AG20443 (cell line): ENCODE results near the gene VPS11.
"Not testable (repeated sequence)": the region's sequence is repeated elsewhere in the genome, so short reads cannot be mapped to it uniquely, and the experiment has no call there.

Source experiments
- DNase-seq: peaks from one replicate; pipeline ENCODE4 v3.0.0; 2012; ENCODE audit warnings: low spot score, mixed read lengths

Gene VPS11

DNA sequence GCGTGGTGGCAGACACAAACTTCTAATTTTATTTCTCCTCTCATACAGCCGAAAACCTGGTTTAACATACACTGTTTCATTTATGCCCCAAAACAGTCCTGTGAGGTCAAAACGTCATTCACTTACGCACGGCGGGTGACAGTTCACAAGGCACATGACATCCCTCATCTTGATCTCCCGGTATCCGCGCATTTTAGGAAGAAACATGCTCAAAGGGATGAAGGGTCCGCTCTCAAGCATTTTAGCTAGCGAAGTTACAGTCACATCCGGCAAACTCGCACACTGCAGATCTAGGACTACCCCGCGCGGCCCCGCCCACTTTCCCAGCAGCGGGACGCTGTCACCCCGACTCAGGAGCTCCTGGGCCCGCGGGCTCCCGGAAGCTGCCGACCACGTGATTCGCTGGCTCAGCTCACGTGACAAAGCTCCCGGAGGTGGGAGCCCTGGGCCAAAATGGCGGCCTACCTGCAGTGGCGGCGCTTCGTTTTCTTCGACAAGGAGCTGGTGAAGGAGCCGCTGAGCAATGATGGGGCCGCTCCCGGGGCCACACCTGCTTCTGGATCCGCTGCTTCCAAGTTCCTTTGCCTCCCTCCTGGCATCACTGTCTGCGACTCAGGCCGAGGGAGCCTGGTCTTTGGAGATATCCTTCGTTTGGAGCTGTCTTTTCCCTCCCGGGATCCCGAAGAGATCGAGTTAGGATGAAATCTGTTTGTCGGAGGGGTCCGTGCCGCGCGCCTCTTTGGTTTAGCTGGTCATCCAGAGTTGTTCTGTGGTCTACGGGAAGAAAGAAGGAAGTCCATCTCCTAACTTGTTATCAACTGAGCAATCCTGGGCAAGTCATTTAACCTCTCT lies at the start of gene VPS11:
Gene VPS11 (plus strand): TSS at position 448 of the 852 bp plus-strand sequence. CDS start 6 bp downstream, at position 454.
- peak; percentile 98 for DNase-seq

DNA sequence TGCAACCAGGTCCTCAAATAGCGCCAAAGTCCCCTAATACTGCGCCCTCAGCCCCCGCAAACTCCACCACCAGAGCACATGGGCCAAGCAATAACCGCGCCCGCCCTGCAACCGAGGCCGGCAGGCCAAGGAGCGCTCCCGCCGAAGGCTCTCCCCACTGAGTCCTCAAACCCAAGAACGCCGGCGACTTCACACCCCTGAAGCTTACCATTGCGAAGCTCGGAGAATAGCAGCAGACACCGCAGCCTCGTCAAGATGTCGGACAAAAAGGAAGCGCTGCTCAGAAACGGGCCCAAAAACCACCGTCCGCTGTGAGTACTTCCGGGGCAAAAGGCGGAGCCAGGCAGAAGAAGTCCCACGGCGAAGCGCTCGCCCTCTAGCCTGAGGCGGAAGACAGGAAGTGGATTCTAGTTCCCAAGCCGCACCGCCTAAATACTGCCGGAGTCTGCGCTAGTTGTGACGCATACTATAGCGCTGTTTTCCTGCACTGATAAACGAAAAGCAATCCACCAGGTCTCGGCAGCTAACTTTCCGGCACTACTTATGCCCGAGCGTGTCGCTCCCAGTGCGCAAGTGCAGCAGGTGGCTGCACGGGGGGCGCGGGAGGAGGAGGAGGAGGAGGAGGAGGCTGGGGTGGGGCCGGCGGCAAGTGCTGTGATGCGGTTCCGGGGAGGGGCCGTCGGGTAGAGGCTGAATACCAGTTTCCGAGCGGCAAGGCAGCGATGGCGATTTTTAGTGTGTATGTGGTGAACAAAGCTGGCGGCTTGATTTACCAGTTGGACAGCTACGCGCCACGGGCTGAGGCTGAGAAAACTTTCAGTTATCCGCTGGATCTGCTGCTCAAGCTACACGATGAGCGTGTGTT lies 49.3 kb upstream of the VPS11 start, which contains the start of the genes RPS25 and TRAPPC4:
Gene RPS25 (minus strand): TSS at position 270 of the 865 bp plus-strand sequence. CDS start 59 bp downstream, at position 211.
Gene TRAPPC4 (plus strand): TSS at position 693 of the 865 bp plus-strand sequence. CDS start 30 bp downstream, at position 723.
- DNase-seq, result peak; percentile 96

DNA sequence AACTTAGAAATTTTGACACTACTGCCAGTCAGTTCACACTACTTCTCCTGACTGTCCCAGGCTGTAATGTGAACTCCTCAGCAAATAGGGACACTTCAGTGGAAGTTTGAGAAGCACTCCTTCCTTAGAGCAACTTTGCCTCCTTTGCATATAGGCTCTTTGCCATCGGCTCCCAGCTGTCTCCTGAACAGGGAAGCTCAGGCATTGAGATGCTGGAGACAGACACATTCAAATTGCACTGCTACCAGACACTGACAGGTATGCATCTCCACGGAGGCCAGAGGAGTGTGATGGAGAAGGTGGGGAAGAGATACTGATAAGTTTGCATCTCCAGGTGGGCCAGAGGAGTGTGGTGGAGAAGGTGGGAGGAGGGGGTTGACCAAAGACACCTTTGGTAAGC lies 47.6 kb upstream of the VPS11 start:
- no peak for DNase-seq

DNA sequence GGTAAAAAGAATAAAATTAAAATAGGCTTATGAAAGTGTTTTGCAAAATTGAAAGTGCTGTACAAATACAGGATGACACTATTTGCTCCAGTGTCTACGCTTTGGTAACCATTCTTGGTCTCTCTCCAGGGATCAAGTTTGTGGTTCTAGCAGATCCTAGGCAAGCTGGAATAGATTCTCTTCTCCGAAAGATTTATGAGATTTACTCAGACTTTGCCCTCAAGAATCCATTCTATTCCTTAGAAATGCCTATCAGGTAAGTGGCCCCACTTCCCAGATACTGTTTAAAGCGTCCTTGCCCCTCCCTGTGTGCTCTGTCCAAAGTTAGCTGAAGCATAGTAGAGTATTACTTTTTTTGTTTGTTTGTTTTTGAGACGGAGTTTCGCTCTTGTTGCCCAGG lies 46.0 kb upstream of the VPS11 start:
- no peak for DNase-seq

DNA sequence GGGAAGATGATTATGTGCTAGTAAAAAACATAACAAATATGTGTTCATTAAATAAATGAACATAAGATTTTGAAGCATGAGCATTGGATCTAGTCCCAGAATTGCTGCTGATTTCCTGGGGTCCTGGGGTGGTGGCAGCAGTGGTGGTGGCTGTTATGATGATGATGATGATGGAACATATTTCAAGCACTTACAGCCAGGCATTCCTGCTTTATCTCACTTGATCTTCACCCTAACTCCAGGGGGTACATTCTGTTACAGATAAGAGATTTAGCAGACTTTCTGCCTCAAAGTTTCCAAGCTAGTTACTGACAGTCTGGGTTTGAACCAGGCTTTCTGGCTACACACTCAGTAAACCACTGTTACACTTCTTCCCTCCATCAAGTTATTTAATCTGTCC lies 43.9 kb upstream of the VPS11 start:
- DNase-seq, result no peak

DNA sequence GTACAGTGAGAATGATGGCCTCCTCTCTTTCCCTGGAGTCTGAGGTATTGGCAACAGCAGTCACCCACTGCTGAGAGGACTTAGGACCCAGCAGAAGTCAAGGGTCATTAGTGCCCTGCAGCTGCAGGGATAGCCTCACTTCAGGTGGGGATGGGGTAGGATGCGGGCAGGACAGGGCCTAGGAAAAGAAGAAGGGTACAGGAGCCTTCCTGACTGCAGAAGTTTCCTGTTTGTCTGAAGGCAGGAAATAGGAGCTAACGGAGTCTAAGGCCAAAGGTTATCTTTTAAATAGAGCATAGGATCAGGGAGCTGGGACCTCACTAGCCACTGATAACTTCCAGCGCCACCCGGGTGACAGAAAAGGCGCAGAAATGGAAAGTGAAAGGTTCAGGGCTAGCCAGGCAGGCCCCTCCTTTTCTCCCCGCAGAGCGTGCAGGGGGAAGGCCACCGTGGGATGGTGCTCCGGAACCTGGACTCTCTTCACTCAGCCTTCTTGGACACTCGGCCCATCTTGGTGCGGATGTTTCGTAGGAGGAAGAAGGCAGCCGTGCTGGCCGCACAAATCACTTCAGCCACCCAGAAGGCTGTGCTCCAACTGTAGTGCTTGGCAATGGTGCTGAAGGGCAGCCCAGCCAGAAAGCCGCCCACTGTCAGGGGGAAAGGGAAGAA lies 43.1 kb upstream of the VPS11 start:
- DNase-seq, result no peak

DNA sequence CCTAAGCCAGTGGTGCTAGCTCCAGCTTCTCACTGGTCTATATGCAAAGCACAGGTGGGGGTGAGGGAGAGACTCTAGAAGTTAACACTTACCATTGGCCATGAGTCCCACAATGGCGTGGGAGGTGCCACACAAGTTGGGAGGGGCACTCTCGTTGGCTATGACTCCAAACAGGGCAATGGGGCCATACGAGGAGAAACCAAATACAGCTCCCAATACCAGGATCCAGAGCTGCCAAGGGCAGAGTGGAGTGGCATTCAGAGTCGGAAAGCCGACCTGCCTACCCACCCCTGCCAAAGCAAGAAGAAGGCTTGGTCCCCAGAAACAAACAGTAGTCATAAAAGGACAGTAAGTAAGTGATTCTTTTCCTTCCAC lies 42.5 kb upstream of the VPS11 start:
- DNase-seq, result no peak

DNA sequence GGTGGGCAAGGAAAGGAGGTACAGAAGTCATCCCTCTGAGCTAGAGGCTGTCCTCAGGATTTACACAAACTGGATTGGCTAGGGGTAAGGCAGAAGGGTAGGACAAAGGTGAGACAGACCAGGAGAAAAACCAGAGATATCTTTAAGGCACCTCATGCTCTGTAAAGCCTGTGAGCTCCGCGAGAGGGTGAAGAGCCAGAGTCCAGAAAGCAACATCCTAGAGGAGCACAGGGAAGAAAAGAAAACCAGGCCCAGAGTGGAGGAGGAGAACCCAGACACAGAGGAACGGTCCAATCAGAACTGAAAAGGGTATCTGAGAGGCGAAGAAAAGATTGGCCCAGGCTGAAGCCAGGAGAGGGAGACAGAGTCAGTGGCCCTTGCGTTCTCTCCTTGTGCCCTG lies 42.1 kb upstream of the VPS11 start:
- DNase-seq, result no peak

DNA sequence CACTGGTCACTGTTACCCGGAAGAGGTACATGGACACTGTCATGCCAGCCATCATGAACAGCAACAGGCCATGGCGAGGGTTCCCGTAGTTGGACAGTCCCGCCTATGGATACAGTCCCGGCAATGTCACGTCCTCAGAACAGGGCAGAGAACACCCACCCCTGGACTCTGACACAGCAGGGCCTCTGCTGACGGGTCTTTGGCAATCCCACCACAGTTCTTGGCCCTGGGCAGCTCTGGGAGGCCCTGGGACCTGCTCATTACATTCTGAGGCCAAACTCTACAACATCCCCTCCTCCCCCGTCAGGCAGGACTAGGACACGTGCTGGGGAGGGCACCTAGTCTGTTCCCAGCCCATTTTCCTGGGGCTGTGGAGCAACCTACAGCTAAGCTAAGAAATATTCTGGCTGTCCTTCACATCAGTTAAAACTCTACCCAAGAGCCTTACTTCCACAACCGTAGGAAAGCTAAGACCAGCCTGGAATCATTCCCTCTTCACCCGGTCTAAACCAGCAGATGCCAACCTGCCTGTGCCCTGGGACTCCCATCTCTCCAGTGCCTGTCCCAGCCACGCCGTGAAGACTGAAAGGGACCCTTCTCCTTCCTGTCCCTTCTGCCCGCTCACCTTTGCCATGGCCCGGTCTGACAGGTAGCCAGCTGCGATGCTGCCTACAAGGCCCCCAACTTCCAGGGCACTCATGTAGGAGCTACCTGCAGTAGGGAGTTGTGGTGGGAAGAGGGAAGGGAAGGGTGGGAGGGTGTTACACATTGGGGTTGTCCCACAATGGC lies 41.4 kb upstream of the VPS11 start:
- no peak for DNase-seq

DNA sequence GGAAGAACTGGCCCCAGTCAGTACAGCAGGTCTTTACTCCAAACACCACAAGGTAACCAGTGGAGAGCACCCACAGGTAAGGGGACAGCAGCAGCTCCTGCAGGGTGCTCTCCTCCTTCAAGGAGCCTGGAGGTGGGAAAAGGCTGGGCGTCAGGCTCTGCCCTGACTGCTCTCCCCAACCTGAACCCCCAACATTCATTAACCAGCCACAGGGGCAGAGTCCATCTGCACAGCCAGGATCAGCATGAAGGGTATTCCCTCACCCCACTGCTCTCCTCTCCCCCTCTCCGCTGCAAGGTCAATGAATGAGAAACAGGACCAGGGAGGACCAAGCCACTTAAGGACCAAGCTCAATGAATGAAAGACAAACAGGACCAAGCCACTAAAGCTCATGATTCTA lies 40.6 kb upstream of the VPS11 start:
- no peak for DNase-seq

DNA sequence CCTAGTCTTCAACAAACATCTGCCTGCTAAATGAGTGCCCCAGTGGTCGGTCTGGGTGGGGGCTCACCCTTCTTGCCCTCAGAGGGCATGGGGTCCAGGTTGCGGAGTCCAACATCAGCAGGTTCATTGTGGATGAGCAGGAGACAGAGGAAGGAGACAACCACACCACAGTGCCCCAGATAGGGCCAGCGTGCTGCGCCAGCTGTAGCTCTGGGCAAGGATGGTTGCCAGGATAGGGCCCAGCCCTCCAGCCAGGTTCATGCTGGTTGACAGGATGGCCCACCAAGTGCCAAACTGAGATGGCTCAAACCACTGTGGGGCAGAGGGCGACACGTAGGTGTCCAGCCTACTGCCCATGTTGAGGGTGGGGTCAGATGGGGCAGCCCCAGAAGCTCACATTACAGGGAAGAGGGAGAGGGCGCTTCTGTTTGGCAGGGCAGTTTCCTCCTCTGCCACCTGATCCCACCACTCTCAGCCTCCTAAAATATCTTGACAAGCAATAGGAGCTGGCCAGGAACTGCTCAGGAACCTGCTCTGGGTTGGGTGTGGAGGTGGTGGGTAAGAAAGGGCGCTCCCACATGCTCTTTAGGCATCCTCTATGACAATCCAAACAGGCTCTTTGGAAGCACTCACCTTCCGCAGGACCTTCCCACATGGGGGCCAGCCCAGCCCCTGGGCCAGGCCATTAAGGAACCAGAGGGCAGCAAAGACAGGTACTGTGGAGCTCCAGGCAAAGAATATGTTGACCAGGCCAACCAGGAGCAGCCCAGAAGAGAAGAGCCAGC lies 39.9 kb upstream of the VPS11 start:
- DNase-seq, result no peak

DNA sequence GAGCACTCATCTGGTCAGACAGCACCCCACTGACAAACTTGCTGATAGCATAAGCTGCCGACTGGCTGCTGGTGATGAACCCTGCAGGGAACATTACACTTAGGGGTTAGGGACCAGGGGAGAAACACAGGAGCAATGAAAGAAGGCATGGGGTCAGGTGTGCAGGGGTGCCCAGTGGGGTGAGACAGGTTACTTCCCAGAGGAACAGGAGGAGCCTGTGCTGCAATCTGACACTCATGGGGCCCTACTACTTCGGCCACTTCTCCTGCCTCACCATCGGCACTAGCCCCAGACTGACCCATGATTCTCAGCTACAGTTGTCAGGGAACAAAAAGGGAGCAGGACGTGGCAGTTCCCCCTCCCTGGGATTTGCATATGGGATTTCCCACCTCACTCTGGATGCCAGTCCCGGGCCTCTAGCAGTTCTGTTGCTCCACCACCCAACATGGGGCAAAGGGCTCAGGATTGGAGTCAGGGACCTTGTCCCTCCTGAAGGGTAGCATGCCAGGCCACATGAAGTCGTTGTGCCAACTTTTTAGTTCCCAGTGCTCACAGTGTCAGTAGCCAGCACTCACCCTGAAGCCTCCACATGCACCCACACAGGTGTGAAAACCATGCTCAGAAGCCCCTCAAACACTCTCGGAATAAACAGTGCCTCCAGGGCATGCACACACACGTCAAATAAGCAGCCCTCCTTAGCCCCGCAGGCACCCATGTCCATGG lies 39.1 kb upstream of the VPS11 start:
- no peak for DNase-seq

DNA sequence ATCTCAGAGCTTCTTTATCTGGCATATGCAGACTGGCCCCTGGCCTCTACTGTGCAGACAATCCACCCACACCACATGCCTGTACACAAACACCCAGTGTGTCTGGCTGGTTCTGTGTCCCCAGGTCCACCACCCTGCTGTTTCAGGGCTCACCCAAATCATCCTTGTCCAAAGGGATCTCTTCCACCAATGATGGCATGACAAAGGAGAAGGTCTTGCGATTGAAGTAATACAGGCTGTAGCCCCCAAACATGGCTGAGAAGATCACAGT lies 38.6 kb upstream of the VPS11 start:
- DNase-seq, result no peak

DNA sequence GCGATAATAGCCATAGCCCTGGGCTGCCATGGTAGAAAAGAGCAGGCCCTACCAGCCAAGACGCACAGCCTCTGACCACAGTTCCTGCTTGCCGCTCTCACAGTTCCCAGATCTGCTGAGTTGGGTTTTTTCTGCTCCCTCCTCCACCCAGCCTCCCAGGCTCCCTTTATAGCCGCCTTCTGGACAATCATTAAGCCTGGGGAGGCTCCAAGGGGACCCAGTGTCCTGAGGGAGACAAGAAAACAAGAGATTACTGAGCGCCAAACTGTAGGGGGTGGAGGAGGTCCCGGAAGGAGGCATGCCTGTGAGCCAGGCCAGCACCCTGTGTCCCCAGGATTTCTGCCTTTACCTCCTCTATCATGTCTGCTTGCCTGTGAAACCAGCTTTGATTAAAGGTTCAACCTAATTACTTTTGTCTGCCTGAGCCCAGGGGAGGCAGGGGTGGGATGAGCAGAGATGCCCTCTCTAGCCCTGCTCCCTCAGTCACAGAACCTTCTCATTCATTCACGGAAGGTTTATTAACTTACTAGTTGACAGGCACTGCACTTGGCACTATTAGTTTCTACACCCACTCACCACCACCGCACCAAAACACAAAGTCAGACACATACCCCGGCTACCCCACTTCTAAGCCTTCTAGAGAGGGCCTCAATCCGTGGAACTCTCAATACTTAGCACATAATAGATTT lies 38.1 kb upstream of the VPS11 start:
- DNase-seq, result no peak

DNA sequence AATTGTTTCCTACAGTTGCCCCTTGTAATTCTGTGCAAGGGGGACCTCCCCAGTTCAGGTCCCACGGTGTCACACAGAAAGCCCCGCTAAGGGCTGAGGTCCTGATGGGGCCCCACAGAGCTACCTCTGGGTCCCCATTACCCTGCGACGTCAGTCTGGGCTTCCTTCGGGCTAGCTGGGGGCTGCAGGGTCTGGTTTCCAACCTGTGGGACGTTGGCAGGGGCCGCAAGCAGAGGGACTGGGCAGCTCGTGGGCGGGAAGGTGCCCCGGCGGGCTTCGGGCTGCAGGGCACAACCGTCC lies 37.6 kb upstream of the VPS11 start:
- no peak for DNase-seq

DNA sequence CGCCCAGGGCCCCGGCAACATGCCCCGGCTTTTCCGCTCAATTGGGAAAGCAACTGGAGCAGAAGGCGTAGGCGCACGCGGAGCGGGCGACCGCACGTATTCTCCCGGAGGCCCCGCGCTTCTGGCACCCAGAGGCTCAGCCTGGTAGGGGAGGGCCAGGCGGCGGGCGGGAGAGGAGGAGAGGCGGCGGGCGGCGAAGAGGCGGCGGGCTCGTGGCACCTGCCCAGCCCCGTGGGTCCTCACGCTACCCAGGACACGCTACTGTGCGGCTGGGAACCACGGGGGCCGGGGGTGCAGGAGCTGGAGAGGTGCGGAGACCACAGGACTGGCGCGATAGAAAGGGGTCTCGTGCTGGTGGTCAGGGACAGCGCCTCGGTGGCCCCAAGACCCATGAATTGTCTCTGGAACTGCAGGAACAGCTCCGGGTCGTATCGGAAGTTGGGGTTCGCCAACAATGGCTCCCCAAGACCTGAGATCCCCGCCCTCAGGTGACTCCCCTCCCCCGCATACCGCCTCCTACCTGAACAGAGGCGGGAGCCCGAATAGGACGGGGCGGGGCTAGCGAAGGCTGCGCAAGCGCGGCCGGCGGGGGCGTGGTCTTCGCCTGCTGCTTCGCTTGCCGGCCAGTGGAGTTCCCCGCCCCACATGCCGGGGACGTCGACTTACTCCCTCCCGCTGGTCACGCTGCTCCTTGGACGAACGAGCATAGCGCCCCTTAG lies 37.1 kb upstream of the VPS11 start, which contains the start of gene SLC37A4:
Gene SLC37A4 (minus strand): TSS at position 549 of the 719 bp plus-strand sequence.
- peak; percentile 99 for DNase-seq

DNA sequence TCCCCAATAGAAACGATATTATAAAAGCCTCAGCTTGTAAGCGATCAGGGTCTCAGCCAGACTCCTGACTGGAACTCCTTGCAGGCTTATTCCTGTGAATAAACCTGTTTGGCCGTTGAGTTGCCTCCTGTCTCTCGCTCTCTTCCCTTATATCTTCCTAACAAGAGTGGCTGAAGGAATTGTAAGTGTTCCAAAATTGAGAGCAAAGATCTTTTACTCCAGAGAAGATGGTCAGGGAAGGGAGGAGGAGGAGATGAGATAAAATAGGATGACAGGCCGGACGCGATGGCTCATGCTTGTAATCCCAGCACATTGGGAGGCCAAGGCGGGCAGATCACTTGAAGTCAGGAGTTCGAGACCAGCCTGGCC lies 35.7 kb upstream of the VPS11 start:
- no peak for DNase-seq

DNA sequence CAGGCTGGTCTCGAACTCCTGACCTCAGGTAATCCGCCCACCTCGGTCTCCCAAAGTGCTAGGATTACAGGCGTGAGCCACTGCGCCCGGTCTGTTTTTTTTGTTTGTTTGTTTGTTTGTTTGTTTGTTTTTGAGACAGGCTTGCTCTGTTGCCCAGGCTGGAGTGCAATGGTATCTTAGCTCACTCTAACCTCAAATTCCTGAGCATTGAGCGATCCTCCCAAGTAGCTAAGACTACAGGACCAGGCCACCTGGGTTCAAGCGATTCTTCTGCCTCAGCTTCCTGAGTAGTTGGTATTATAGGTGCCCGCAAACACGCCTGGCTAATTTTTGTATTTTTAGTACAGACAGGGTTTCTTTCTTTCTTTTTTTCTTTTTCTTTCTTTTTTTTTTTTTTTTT lies 34.2 kb upstream of the VPS11 start:
- DNase-seq, result not testable (repeated sequence)

DNA sequence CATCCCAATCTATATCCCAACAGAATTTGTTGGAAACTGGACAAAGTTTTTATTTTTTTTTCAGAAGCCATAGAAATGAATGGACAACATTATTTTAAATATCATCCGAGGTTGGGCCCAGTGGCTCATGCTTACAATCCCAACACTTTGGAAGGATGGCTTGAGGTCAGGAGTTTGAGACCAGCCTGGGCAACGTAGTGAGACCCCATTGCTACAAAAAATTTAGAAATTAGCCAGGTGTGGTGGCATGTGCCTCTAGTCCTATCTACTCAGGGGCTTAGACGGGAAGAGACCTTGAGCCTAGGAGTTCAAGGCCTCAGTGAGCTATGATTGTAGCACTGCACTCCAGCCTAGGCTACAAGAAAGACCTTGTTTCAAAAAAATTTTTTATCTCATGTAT lies 32.8 kb upstream of the VPS11 start:
- no peak for DNase-seq
